ENCODE data around the gene MFSD11. TPM values are rescaled to one million over a fixed set of nuclear protein-coding genes. Genes with fewer than 3 reads are reported as not detected.
A peak's percentile ranks its signal among the peaks of the same experiment; 100 is the strongest.

Gene MFSD11
- total and polyA plus RNA-seq, 11 donors, result 14.3 to 36.5 (median 25.3) TPM

DNA sequence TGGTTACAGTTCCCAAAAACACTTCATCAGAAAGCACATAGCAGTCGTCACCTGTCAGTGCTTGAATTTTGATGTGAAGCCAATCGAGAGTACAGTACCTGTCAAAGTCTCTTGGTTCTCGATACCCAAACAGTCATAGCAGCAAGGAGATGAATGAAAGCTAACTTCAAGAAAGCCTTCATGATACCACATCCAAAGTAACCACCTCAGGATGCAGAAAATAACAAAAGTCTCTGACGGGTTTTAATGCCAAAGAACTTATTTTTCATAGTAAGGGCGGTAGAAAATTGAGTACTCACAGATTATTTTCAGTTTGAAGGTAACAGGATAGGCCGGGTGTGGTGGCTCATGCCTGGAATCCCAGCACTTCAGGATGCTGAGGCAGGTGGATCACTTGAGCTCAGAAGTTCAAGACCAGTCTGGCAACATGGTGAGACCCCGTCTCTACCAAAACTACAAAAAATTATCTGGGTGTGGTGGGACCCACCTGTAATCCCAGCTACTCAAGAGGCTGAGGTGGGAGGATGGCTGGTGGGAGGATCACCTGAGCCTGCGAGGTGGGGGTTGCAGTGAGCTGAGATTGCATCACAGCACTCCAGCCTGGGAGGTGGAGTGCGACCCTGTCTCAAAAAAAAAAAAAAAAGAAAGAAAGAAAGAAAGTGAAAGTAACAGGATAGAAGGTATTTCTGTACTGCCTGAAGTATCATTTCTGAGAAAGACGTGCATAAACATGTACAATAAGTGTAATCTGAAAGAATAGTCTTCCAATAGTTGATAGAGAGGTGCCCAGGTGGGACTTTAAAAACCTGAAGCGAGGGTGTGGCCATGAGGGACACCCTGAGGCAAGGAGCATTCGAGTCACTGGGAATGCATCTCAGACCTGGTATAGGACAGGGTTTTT is 15.4 kb downstream of the MFSD11 start:
- TF ChIP-seq, protein P1, sequence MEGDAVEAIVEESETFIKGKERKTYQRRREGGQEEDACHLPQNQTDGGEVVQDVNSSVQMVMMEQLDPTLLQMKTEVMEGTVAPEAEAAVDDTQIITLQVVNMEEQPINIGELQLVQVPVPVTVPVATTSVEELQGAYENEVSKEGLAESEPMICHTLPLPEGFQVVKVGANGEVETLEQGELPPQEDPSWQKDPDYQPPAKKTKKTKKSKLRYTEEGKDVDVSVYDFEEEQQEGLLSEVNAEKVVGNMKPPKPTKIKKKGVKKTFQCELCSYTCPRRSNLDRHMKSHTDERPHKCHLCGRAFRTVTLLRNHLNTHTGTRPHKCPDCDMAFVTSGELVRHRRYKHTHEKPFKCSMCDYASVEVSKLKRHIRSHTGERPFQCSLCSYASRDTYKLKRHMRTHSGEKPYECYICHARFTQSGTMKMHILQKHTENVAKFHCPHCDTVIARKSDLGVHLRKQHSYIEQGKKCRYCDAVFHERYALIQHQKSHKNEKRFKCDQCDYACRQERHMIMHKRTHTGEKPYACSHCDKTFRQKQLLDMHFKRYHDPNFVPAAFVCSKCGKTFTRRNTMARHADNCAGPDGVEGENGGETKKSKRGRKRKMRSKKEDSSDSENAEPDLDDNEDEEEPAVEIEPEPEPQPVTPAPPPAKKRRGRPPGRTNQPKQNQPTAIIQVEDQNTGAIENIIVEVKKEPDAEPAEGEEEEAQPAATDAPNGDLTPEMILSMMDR (IDR thresholded peaks at IDR 0.05), result no peak
- TF ChIP-seq POLR2A (IDR thresholded peaks at IDR 0.05), result no peak
- ATAC-seq, result peak in 1 of 4 donors; percentile 20
- Histone ChIP-seq H3K36me3 (peaks cover 0 to 83% (median 59%) of the 10 kb centered on the region in 9 donors), H3K9me3 (no peaks in the 10 kb centered on the region), H3K4me1 (peaks cover 0 to 23% (median 3%) of the 10 kb centered on the region in 12 donors), H3K27me3 (no peaks in the 10 kb centered on the region), H3K27ac (peak overlapping the region in 1 of 12 donors; percentile 54), H3K4me3 (peak overlapping the region in 1 of 12 donors; percentile 29)
- DNase-seq, result no peak
- 77 to 86% (median 83%) methylated on average over 12 of the region's 12 CpGs for WGBS, 4 donors
- intact Hi-C loops (cut with DNase I), result loop anchor here in 1 of 10 donors (10.0 kb wide), 1 partner anchor 81 kb away; no protein-coding TSS in a partner anchor

DNA sequence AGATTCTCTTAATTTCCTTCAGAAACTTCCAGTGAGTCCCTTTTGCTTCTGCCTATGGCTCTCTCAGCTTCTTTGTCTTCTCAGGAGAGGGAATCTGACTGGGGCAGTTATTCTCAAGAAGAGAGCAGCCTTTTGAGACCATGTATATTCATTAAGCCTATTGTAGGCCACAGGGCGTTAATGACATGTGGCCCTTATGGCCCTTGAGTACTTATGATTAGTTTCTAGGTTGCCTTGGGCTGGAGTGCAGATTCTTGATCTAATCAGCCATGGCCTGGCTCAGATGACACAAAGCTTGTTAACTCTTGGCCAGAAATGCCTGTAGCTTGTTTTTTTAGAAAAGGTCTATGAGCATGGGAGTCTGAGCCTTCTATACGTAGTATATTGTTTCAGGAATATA is 17.4 kb downstream of the MFSD11 start:
- Histone ChIP-seq H3K36me3 (peaks cover 0 to 88% (median 55%) of the 10 kb centered on the region in 9 donors), H3K27me3 (no peaks in the 10 kb centered on the region), H3K9me3 (no peaks in the 10 kb centered on the region), H3K4me3 (no peak overlapping the region), H3K4me1 (peaks cover 0 to 22% (median 0%) of the 10 kb centered on the region in 12 donors), H3K27ac (peak overlapping the region in 1 of 12 donors; percentile 58)
- DNase-seq, result no peak
- TF ChIP-seq, protein P1 (IDR thresholded peaks at IDR 0.05), result no peak
- no peak for TF ChIP-seq POLR2A (IDR thresholded peaks at IDR 0.05)
- 58 to 69% (median 61%) methylated on average over 2 of the region's 2 CpGs for WGBS, 4 donors
- intact Hi-C loops (cut with DNase I), result loop anchor here in 1 of 10 donors (10.0 kb wide), 1 partner anchor 80 kb away; no protein-coding TSS in a partner anchor
- ATAC-seq, result peak in 2 of 4 donors; percentile 17 to 62

DNA sequence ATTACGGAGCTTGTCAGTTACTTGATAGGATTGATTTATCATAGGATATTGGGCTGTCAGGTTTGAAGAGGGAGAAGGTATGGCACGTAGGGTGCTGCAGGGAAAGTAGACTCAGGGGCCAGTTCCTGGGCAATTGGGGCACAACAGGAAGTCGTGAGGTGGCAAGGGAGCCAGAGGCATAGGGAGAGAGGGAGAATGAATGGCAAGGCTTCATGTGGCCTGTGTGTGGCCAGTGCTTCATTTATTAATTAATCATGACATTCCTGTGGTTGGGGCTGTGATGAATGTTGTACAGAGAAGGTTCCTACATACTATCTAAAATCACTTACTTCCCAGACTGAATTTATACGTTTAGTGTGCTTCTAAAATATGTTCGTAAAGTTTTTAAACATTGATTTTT is 19.3 kb downstream of the MFSD11 start:
- H3K4me1 ChIP-seq, result peaks cover 0 to 15% (median 0%) of the 10 kb centered on the region in 12 donors
- no peaks in the 10 kb centered on the region for H3K9me3 ChIP-seq
- no peak overlapping the region for H3K27ac ChIP-seq
- ATAC-seq (no peak), DNase-seq (no peak)
- no peaks in the 10 kb centered on the region for H3K27me3 ChIP-seq
- 92 to 97% (median 94%) methylated on average over 5 of the region's 5 CpGs for WGBS, 4 donors
- intact Hi-C loops (cut with DNase I), result loop anchor here in 1 of 10 donors (10.0 kb wide), 1 partner anchor 78 kb away; no protein-coding TSS in a partner anchor
- H3K4me3 ChIP-seq, result no peak overlapping the region
- H3K36me3 ChIP-seq, result peaks cover 0 to 91% (median 50%) of the 10 kb centered on the region in 9 donors
- no peak for TF ChIP-seq POLR2A (IDR thresholded peaks at IDR 0.05)
- TF ChIP-seq, protein P1 (IDR thresholded peaks at IDR 0.05), result no peak

DNA sequence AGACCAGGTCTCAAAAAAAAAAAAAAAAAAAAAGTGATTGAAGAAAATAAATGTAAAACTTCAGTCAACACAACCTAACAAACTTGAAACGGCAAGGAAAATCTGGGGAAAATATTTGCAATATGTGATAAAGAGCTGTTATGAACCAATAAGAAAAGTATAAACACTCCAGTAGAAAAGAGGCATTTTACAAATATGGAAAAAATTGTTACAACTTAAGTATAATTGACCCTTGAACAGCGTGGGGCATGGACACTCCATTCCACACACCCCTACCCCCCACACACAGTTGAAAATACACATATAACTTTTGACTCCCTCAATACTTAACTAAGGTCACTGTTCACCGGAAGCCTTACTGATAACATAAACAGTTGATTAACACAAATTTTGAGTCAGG is 20.7 kb downstream of the MFSD11 start:
- whole genome bisulfite sequencing, 4 donors, result 92 to 96% (median 94%) methylated on average over 3 of the region's 3 CpGs
- Histone ChIP-seq H3K9me3 (no peaks in the 10 kb centered on the region), H3K36me3 (peaks cover 0 to 85% (median 50%) of the 10 kb centered on the region in 9 donors), H3K27me3 (no peaks in the 10 kb centered on the region), H3K4me3 (no peak overlapping the region), H3K4me1 (peaks cover 0 to 4% (median 0%) of the 10 kb centered on the region in 12 donors), H3K27ac (no peak overlapping the region)
- no peak for DNase-seq
- no peak for ATAC-seq
- intact Hi-C loops (cut with DNase I), result loop anchor here in 1 of 10 donors (10.0 kb wide), 1 partner anchor 76 kb away; no protein-coding TSS in a partner anchor
- TF ChIP-seq, protein P1 (IDR thresholded peaks at IDR 0.05), result no peak
- TF ChIP-seq POLR2A (IDR thresholded peaks at IDR 0.05), result no peak

Measured in heart left ventricle (tissue), 16 donors.